ENCODE measurements around the gene XXYLT1.
"Not testable (repeated sequence)": the region's sequence is repeated elsewhere in the genome, so short reads cannot be mapped to it uniquely, and the experiment has no call there.

Gene XXYLT1

GRCh38 chr3:195047536-195047935, 223.4 kb downstream of the XXYLT1 start:
- H3K4me1 Mint-ChIP-seq (ENCODE audit: low read depth): peaks cover 22% of the 10 kb centered on the region
- no peaks in the 10 kb centered on the region for H3K9me3 Mint-ChIP-seq
- H3K36me3 Mint-ChIP-seq (ENCODE audit: low read depth): no peaks in the 10 kb centered on the region
- peaks cover 6% of the 10 kb centered on the region for H3K27me3 Mint-ChIP-seq
- H3K4me3 Mint-ChIP-seq: no peak overlapping the region
- intact Hi-C loops (cut with micrococcal nuclease): no loop called here
- no peak overlapping the region for H3K27ac Mint-ChIP-seq

DNA sequence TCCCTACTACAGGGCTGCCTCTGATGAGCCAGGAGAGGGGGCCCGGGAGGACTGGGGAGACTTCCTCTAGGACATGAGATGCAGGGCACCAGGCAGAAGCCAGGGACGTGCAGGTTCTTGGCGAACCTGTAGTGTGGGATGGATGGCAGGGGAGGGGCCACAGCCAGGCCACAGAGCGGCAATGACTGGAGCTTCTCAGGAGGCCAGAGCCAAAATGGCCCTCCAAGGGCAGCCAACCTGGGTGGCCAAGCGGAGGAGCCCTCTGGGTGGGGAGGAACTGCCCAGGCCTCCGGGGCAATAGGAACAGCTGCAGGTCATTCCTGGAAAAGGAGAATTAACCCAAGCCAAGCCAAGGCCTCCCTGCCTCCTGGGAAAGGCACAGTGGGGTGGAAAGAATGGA, 224.5 kb downstream of the XXYLT1 start:
- Mint-ChIP-seq H3K9me3 (no peaks in the 10 kb centered on the region), H3K4me3 (no peak overlapping the region), H3K27ac (no peak overlapping the region), H3K27me3 (peaks cover 9% of the 10 kb centered on the region), H3K36me3 (ENCODE audit: low read depth) (no peaks in the 10 kb centered on the region), H3K4me1 (ENCODE audit: low read depth) (peaks cover 32% of the 10 kb centered on the region)
- intact Hi-C loops (cut with micrococcal nuclease): no loop called here

DNA sequence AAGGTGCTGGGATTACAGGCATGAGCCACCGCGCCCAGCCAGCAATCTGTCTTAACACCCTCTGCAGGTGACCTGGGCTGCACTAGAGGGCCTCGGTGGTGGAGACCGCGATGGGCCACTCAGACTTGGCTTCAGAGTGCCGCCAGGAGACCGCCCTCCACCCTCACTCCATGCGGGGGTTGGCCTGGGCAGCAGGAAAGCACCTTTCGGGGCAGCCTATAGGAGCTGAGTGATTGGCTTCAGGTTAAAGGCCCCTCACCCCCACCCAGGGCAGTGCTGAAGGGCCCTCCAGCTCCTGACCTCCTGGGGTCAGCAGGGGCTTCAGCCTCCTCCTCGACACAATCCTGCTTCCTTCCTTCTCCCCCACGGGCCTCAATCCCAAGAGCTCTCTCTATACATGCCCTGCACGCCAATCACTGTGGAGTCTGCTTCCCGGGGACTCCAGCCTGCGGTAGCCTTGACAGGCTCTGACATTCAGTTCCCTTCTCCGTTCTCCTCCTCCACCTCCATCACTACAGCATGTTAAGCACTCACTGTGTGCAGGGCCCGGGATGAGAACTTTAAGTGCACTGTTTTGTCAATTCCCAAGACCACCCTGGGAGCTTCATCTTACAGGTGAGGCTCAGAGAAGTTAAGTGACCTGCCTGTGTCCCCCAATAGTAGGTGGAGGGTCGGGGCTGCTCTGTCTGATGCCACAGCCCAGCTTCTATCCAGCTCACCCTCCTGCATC, 225.3 kb downstream of the XXYLT1 start:
- H3K4me1 Mint-ChIP-seq (ENCODE audit: low read depth): peaks cover 36% of the 10 kb centered on the region
- no peak overlapping the region for H3K4me3 Mint-ChIP-seq

DNA sequence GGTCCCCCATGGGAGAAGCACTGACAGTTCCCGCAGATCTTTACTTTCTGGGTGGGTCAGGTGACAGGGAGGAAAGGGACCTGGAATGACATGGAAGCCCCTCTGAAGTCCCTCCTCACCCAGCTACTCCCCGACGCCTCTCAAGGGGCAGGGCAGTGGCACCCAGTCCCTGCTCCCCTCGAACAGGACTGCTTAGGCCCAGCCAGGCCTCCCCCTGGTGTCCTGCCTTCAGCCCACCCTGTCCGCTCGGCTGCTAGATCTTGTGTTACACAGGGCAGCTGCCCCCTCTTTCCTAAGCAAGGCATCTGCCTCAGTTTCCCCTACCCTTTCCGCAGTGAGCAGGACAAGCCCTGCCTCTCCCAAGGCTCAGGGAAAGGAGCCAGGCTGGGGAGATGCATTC, 226.5 kb downstream of the XXYLT1 start:
- Mint-ChIP-seq H3K36me3 (ENCODE audit: low read depth) (no peaks in the 10 kb centered on the region), H3K27ac (peak overlapping the region; percentile 50), H3K27me3 (peaks cover 9% of the 10 kb centered on the region), H3K9me3 (no peaks in the 10 kb centered on the region), H3K4me3 (no peak overlapping the region), H3K4me1 (ENCODE audit: low read depth) (peaks cover 49% of the 10 kb centered on the region)
- intact Hi-C loops (cut with micrococcal nuclease): no loop called here

More for the DNA sequence above, 225.3 kb downstream of the XXYLT1 start:
- intact Hi-C loops (cut with micrococcal nuclease): no loop called here
- Mint-ChIP-seq H3K9me3 (no peaks in the 10 kb centered on the region), H3K27ac (no peak overlapping the region), H3K36me3 (ENCODE audit: low read depth) (no peaks in the 10 kb centered on the region), H3K27me3 (peaks cover 9% of the 10 kb centered on the region)

DNA sequence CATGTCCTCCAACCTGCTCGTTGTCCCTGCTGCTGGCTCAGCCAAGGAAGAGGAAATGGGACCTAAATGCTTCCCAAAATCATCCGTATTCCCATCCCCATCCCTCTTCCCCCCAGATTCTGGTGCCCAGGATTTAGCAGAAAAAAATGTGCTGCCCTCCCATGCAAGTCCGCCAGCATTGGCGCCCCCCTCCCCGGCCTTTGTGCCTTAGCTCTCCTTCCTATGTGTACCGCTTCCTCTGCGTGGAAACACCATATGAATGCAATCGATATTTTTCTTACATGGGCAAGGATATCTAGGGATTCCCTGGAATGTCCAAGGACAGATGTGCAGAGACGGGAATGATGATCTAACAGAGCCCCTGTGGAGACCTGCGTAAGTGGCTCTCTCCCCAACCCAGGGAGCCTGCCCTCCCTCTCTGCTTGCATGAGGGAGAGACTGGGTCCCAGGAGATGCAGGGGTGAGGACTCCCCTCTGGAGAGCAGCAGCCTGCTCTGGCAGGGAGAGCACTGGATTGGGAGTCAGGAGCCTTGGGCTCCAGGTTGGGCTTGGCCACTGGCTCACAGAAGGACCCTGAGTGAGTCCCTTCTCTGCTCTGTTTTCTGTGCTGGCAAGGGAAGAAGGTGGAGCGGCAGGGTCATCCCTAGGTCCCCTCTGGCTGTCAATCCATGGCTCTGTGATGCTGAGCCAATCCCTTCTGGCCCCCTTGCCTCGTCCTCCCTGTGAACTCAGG, 227.2 kb downstream of the XXYLT1 start:
- H3K9me3 Mint-ChIP-seq: no peaks in the 10 kb centered on the region
- no peak overlapping the region for H3K27ac Mint-ChIP-seq
- no peak overlapping the region for H3K4me3 Mint-ChIP-seq
- no peaks in the 10 kb centered on the region for H3K36me3 Mint-ChIP-seq (ENCODE audit: low read depth)
- peaks cover 9% of the 10 kb centered on the region for H3K27me3 Mint-ChIP-seq
- H3K4me1 Mint-ChIP-seq (ENCODE audit: low read depth): peaks cover 53% of the 10 kb centered on the region
- intact Hi-C loops (cut with micrococcal nuclease): no loop called here

GRCh38 chr3:195042743-195043606, 228.0 kb downstream of the XXYLT1 start:
- no peak overlapping the region for H3K4me3 Mint-ChIP-seq
- H3K36me3 Mint-ChIP-seq (ENCODE audit: low read depth): no peaks in the 10 kb centered on the region
- H3K27me3 Mint-ChIP-seq: peaks cover 9% of the 10 kb centered on the region
- H3K27ac Mint-ChIP-seq: no peak overlapping the region
- peaks cover 47% of the 10 kb centered on the region for H3K4me1 Mint-ChIP-seq (ENCODE audit: low read depth)
- H3K9me3 Mint-ChIP-seq: no peaks in the 10 kb centered on the region
- intact Hi-C loops (cut with micrococcal nuclease): no loop called here

DNA sequence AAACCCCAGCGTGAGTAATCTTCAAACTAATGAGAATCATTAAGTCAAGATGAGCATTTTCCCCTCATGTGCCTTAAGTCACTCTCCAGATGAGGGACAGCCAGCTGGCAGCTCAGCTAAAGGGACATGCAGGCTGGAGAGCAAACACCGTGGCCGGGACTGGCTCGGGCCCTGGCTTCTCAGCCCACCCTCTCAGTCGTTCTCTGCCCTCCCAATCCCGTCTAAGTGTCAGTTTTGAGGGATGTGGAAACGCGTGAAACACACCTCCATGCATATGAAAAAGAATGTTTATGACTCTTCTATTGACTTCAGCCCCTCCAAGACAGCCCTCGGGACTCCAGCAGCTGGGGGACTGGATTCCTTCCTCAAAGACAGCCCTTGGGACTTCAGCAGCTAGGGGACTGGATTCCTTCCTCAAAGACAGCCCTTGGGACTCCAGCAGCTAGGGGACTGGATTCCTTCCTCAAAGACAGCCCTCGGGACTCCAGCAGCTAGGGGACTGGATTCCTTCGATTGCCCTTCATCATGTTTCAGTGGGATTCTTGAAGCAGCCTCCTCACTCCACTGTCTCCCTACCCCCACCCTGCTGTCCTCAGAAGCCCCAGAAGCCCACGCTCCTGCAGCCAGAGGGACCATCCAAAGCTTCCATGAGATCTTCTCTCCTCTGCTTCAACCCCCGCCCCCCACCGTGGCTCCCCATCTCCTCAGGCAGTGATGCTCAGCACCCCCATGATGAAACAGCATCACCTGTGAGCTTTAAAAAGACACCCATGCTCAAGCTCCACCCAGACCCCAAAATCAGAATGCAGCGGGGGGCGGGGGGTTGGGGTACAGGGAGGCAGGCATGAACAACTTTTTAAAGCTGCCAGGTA, 228.9 kb downstream of the XXYLT1 start:
- peaks cover 9% of the 10 kb centered on the region for H3K27me3 Mint-ChIP-seq
- H3K4me1 Mint-ChIP-seq (ENCODE audit: low read depth): peaks cover 44% of the 10 kb centered on the region
- intact Hi-C loops (cut with micrococcal nuclease): no loop called here
- H3K9me3 Mint-ChIP-seq: no peaks in the 10 kb centered on the region
- no peaks in the 10 kb centered on the region for H3K36me3 Mint-ChIP-seq (ENCODE audit: low read depth)
- H3K4me3 Mint-ChIP-seq: no peak overlapping the region
- no peak overlapping the region for H3K27ac Mint-ChIP-seq

DNA sequence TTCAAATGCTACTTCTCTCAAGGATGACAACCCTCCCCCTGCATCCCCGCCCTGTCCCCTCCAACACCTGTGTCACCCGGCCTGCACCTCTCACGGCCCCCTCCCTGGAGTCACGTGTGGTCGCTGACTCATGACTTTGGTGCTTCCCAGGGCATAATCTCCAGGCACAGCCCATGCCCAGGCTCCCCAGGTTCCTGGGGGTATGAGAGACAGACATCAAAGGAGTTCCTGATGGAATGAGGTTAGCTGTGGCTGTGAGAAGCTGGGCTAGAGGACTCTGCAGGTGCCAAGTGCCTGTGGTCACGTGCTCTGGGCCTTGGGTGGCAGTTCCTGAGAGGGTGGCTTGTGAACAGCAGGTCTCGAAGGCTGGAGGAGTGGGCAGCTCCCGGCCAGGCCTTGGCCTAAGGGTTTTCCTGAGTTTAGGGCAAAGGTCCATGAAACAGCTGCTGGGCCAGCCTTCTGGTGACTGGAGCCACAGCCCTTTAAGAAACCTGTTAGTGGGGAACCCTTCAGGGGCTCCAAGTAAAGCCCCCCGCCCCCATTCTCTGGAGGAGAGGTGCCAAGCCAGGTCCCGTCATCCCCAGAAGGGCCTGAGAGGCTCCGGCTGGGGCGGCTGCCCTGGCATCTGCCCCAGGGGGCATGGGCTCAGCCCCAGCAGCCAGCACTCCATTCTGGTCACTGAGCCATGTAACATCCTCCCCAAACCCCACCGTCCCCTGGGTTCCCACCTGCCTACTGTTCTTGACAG, 230.0 kb downstream of the XXYLT1 start:
- Mint-ChIP-seq H3K27ac (no peak overlapping the region), H3K36me3 (ENCODE audit: low read depth) (no peaks in the 10 kb centered on the region), H3K4me3 (no peak overlapping the region), H3K9me3 (no peaks in the 10 kb centered on the region), H3K4me1 (ENCODE audit: low read depth) (peaks cover 44% of the 10 kb centered on the region), H3K27me3 (peaks cover 9% of the 10 kb centered on the region)
- intact Hi-C loops (cut with micrococcal nuclease): no loop called here

DNA sequence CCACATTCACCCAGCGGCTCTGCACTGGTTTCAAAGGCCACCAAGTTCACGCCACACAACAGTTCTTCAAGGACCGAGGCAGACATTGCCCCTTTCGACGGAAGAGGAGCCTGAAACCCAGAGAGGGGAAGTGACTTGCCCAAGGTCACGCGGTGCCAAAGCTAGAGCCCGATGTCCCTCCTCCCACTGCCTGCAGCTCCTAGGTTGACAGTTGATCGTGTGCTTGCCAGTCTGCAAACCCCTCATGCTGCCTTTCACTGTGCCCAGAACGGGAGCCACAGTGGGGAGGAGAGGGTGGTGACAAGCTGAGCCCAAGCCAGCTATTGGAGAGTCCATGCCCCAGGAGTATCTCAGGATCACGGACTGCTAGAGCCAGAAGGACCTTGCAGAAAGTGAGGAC, 230.9 kb downstream of the XXYLT1 start:
- Mint-ChIP-seq H3K9me3 (no peaks in the 10 kb centered on the region), H3K27ac (peak overlapping the region; percentile 75), H3K27me3 (peaks cover 11% of the 10 kb centered on the region), H3K4me1 (ENCODE audit: low read depth) (peaks cover 44% of the 10 kb centered on the region), H3K4me3 (no peak overlapping the region), H3K36me3 (ENCODE audit: low read depth) (no peaks in the 10 kb centered on the region)
- intact Hi-C loops (cut with micrococcal nuclease): no loop called here

DNA sequence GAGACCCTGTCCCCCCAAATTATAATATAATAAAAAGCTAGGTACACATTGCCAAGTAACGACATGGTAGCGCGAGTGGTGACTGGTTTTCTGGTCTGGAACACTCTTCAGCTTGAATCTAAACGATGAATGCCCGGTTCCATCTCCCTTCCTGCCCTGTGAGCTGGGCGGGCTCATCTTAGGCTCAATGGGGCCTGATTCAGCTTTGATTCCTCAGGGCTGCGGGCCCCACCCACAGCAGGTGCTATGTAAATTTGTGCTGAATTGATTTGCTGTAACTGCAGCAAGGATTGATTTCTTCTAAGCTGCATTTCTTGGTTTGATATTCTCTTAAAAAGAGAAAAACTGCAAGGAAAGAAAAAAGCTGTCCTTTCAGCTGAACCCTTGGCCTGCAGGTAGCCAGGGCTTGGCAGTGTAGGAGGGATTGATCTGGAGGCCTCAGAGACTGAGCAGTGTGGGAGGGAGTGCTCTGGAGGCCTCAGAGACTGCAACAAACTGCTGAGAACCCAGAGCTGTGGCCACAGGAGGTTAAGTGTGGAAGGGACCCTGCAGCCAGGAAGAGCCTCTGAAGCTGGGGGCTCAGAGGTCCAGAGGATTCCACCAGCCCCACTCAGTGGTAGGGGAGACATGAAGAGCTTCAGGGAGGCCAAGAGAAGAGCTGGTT, 231.6 kb downstream of the XXYLT1 start:
- Mint-ChIP-seq H3K9me3 (no peaks in the 10 kb centered on the region), H3K36me3 (ENCODE audit: low read depth) (no peaks in the 10 kb centered on the region), H3K4me1 (ENCODE audit: low read depth) (peaks cover 44% of the 10 kb centered on the region), H3K27me3 (peaks cover 6% of the 10 kb centered on the region), H3K4me3 (no peak overlapping the region), H3K27ac (peak overlapping the region; percentile 75)
- intact Hi-C loops (cut with micrococcal nuclease): no loop called here

DNA sequence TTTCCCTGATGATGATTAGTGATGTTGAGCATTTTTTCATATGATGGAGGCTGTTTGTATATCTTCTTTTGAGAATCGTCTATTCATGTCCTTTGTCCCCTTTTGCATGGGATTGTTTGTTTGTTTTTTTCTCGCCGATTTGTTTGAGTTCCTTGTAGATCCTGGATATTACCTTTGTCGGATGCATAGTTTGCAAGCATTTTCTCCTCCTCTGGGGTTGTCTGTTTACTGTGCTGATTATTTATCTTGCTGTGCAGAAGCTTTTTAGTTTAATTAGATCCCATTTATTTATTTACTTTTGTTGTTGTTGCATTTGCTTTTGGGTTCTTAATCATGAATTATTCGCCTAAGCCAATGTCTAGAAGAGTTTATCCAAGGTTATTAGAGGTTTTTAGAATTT, 232.8 kb downstream of the XXYLT1 start:
- intact Hi-C loops (cut with micrococcal nuclease): no loop called here

GRCh38 chr3:195037586-195037985, 233.4 kb downstream of the XXYLT1 start:
- H3K4me3 Mint-ChIP-seq; intact Hi-C loops (cut with micrococcal nuclease); H3K27ac Mint-ChIP-seq; H3K27me3 Mint-ChIP-seq; H3K9me3 Mint-ChIP-seq; H3K36me3 Mint-ChIP-seq (ENCODE audit: low read depth): not testable (repeated sequence)
- H3K4me1 Mint-ChIP-seq (ENCODE audit: low read depth): peaks cover 37% of the 10 kb centered on the region

More for the DNA sequence above, 232.8 kb downstream of the XXYLT1 start:
- Mint-ChIP-seq H3K27me3 (peaks cover 4% of the 10 kb centered on the region), H3K27ac (no peak overlapping the region), H3K4me3 (no peak overlapping the region), H3K36me3 (ENCODE audit: low read depth) (no peaks in the 10 kb centered on the region), H3K9me3 (no peaks in the 10 kb centered on the region), H3K4me1 (ENCODE audit: low read depth) (peaks cover 42% of the 10 kb centered on the region)
